HCT116 (cell line): ENCODE results near the gene MYO5C. TPM values are rescaled to one million over a fixed set of nuclear protein-coding genes. Genes with fewer than 3 reads are reported as not detected.

Experiments
- ATAC-seq: fragments of 200-7000 bp; cut with Tn5 transposase; 2 replicates; pipeline ENCODE4 v1.9.1; 2020; ENCODE audit warnings: mild to moderate bottlenecking, moderate library complexity
- BruUV-seq: library from RNA; stranded (reverse); fragments of 400-500 nt; replicated peaks from 2 replicates; lab custom pipeline; 2021; lab: Mats Ljungman, UMichigan
- CTCF ChIA-PET: fragments of 300-600 bp; sonication (Branson Sonifier 250); formaldehyde crosslinking; loops from one replicate; lab custom pipeline; 2021; ENCODE audit warnings: antibody characterized with exemption; lab: Charles Lee
- POLR2A ChIA-PET: fragments of 300-600, 350-600 bp; sonication (Branson Sonifier 250); formaldehyde crosslinking; loops from one replicate; lab custom pipeline; 2021; ENCODE audit warnings: antibody characterized with exemption; lab: Charles Lee
- RAD21 ChIA-PET, 2 experiments: fragments of 300-600 bp; sonication (Branson Sonifier 250); formaldehyde crosslinking; loops; one replicate each; lab custom pipeline; 2023; ENCODE audit warnings: low total read pairs in 2 of 2; ENCODE audit not compliant: uncharacterized antibody in 2 of 2, unreplicated experiment in 2 of 2, low non-redundant PET in 1 of 2; lab: Charles Lee
- DNase-seq: peaks from one replicate; pipeline ENCODE4 v3.0.0-alpha.2; 2010; ENCODE audit warnings: low read depth, low spot score
- H2AFZ ChIP-seq: fragments of 200-600 bp; shearing (Covaris generic), sonication (generic); 2 replicates; pipeline ENCODE4 v1.6.1; 2017; ENCODE audit warnings: low read depth, mixed run types, mixed read lengths, antibody characterized with exemption, low read length; ENCODE audit not compliant: poor library complexity, severe bottlenecking
- H3K27ac ChIP-seq: 2 replicates; pipeline ENCODE4 v1.5.1; 2012; ENCODE audit warnings: low read depth, low read length
- H3K27me3 ChIP-seq: fragments of 200-600 bp; sonication (generic); 2 replicates; pipeline ENCODE4 v1.6.1; 2016; ENCODE audit warnings: mixed run types, low read length, mixed read lengths; ENCODE audit not compliant: insufficient read depth
- H3K36me3 ChIP-seq, 2 experiments: fragments of 200-500 bp in 1 of 2; fragments of 200-600 bp in 1 of 2; sonication (Bioruptor generic) in 1 of 2; sonication (generic) in 1 of 2; 2 replicates each; pipeline versions ENCODE4 v1.5.1 to v1.6.1; 2014 to 2016; ENCODE audit warnings: low read length in 2 of 2, inconsistent platforms in 1 of 2, mixed read lengths in 1 of 2, mixed run types in 1 of 2; ENCODE audit not compliant: insufficient read depth in 2 of 2, control insufficient read depth in 1 of 2
- H3K4me1 ChIP-seq, 2 experiments: fragments of 200-600 bp in 1 of 2; sonication (generic) in 1 of 2; 2 replicates each; pipeline versions ENCODE4 v1.5.1 to v1.6.1; 2012 to 2017; ENCODE audit warnings: low read length in 2 of 2, inconsistent platforms in 1 of 2, mild to moderate bottlenecking in 1 of 2, mixed read lengths in 1 of 2, mixed run types in 1 of 2, moderate library complexity in 1 of 2; ENCODE audit not compliant: insufficient read depth in 2 of 2, control insufficient read depth in 1 of 2
- H3K4me2 ChIP-seq: fragments of 200-600 bp; sonication (generic); 2 replicates; pipeline ENCODE4 v1.6.1; 2017; ENCODE audit warnings: mixed run types, low read length, mixed read lengths
- H3K4me3 ChIP-seq, 2 experiments: fragments of 200-600 bp in 1 of 2; sonication (generic) in 1 of 2; replicated peaks in 1 of 2; 2 replicates each; pipeline ENCODE4 v1.5.1; 2011 to 2016; ENCODE audit warnings: low read length in 2 of 2, control low read depth in 1 of 2, low read depth in 1 of 2, mild to moderate bottlenecking in 1 of 2, mixed read lengths in 1 of 2, mixed run types in 1 of 2
- H3K79me2 ChIP-seq: fragments of 200-600 bp; sonication (generic); 2 replicates; pipeline ENCODE4 v1.6.1; 2017; ENCODE audit warnings: mild to moderate bottlenecking, mixed run types, low read length, moderate library complexity, mixed read lengths; ENCODE audit not compliant: insufficient read depth
- H3K9ac ChIP-seq: fragments of 200-600 bp; sonication (generic); 2 replicates; pipeline ENCODE4 v1.6.1; 2016; ENCODE audit warnings: low read length, mixed read lengths
- H3K9me2 ChIP-seq: fragments of 200-600 bp; sonication (generic), shearing (Covaris generic); 2 replicates; pipeline ENCODE4 v1.6.1; 2017; ENCODE audit warnings: mixed run types, mild to moderate bottlenecking, moderate library complexity; ENCODE audit not compliant: insufficient read depth
- H3K9me3 ChIP-seq, 2 experiments: fragments of 200-500 bp in 1 of 2; fragments of 200-600 bp in 1 of 2; sonication (Bioruptor generic) in 1 of 2; sonication (generic) in 1 of 2; 2 replicates each; pipeline ENCODE4 v1.6.1; 2014 to 2017; ENCODE audit warnings: low read length in 2 of 2, mixed read lengths in 2 of 2, inconsistent platforms in 1 of 2, low read depth in 1 of 2, mild to moderate bottlenecking in 1 of 2, mixed run types in 1 of 2, moderate library complexity in 1 of 2; ENCODE audit not compliant: control insufficient read depth in 1 of 2, insufficient read depth in 1 of 2
- H4K20me1 ChIP-seq: fragments of 200-600 bp; sonication (generic), shearing (Covaris generic); 2 replicates; pipeline ENCODE4 v1.6.1; 2017; ENCODE audit warnings: mixed run types, mild to moderate bottlenecking, moderate library complexity; ENCODE audit not compliant: insufficient read depth
- CEBPB ChIP-seq: IDR thresholded peaks from 2 replicates; pipeline ENCODE4 v1.6.1; 2012; ENCODE audit warnings: low read depth
- CTCF ChIP-seq, 3 experiments: fragments of 200-600 bp in 1 of 3; sonication (generic) in 1 of 3; IDR thresholded peaks in 2 of 3; conservative IDR thresholded peaks in 1 of 3; 2 replicates each; pipeline ENCODE4 v1.5.1; 2012 to 2017; ENCODE audit warnings: low read depth in 2 of 3, low read length in 2 of 3, antibody characterized with exemption in 1 of 3, borderline replicate concordance in 1 of 3, control low read depth in 1 of 3, mild to moderate bottlenecking in 1 of 3, mixed read lengths in 1 of 3, mixed run types in 1 of 3, moderate library complexity in 1 of 3; ENCODE audit not compliant: insufficient read depth in 1 of 3
- ELF1 ChIP-seq: IDR thresholded peaks from 2 replicates; pipeline ENCODE4 v1.6.1; 2012; ENCODE audit warnings: low read depth, borderline replicate concordance
- JUND ChIP-seq: IDR thresholded peaks from 2 replicates; pipeline ENCODE4 v1.6.1; 2012
- RAD21 ChIP-seq: IDR thresholded peaks from 2 replicates; pipeline ENCODE4 v1.6.1; 2012; ENCODE audit warnings: low read depth, mild to moderate bottlenecking
- intact Hi-C: fragments of 100-400 bp; cut with micrococcal nuclease; formaldehyde crosslinking; loops from 2 replicates; pipeline ENCODE4 v1.10.0; 2022
- total RNA-seq: library from RNA; stranded (reverse); gene quantifications from one replicate; pipeline ENCODE4 v1.2.1, GENCODE V29; 2021; ENCODE audit not compliant: unreplicated experiment
- TF ChIP-seq, protein P1 (sequence below): IDR thresholded peaks from 2 replicates; pipeline ENCODE4 v1.6.1; 2012

MYO5C gene
- total RNA-seq, 1 experiment from 2014 or later: 34.0 TPM

DNA sequence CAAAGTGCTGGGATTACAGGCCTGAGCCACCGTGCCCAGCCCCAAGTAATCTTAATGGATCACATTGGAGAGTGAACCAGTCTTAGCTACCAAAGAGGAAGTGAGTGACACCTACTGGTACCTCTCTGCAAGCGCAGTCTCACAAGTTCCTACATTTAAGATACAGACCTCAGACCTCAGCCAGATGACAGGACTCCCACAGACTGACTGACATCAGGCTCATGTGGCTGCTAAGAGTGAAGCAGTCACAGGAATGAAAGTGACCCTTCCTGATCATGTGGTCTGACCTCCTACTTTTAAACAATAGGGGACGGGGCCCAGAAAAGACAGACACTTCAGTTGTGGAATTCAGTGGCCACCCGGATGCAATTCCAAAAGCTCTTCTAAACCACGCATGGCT lies 68.1 kb downstream of the MYO5C start:
- H3K4me3 ChIP-seq: no peak overlapping the region
- no peak overlapping the region for H3K27ac ChIP-seq
- ChIA-PET POLR2A (no interaction called here), CTCF (interaction anchor here (0.6 to 2.3 kb wide), 18 partner anchors 8 to 577 kb away, joined by 3 to 12 read pairs (median 4); no protein-coding TSS in a partner anchor), RAD21 (no interaction called here)
- H3K9ac ChIP-seq: no peak overlapping the region
- no peak overlapping the region for H3K4me2 ChIP-seq
- H3K79me2 ChIP-seq: no peaks in the 10 kb centered on the region
- no peaks in the 10 kb centered on the region for H3K9me3 ChIP-seq
- no peaks in the 10 kb centered on the region for H3K27me3 ChIP-seq
- intact Hi-C loops: no loop called here
- no peak overlapping the region for H2AFZ ChIP-seq
- H4K20me1 ChIP-seq: no peaks in the 10 kb centered on the region
- DNase-seq (peak; percentile 67), ATAC-seq (peak; percentile 97)
- TF ChIP-seq RAD21: peak; percentile 43
- TF ChIP-seq CTCF (IDR thresholded peaks at IDR 0.05 in 2 of 3, conservative IDR thresholded peaks at IDR 0.05 in 1 of 3; ENCODE audit: borderline replicate concordance in 1 of 3, insufficient read depth in 1 of 3, low read depth in 2 of 3, low read length in 2 of 3): peak; percentile 35 to 78 (median 67); a peak in 5 of 6 replicates
- TF ChIP-seq ELF1: no peak
- peaks cover 4 to 10% of the 10 kb centered on the region in 2 experiments; a peak in 3 of 4 replicates for H3K4me1 ChIP-seq
- H3K9me2 ChIP-seq: no peaks in the 10 kb centered on the region
- no TSS peak for BruUV-seq
- H3K36me3 ChIP-seq: peaks cover 33 to 34% of the 10 kb centered on the region in 2 experiments

DNA sequence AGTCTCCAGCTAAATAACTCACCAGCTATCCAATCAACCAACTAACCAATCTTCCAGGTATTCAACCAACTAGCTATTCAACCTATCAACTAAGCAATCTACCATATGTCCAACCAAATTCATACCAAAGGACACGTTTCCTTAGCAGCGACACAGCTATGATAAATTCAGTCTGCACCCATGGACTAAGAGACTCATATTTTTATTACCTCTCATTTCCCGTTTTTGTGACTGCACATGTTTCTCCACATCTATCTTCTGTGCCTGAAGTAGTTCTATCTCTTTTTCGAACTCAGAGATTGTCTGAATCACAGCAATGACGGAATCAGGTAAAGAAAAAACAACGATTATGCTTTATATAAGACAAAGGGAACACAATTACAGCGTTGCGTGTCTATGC lies 70.4 kb downstream of the MYO5C start:
- no peak for ATAC-seq
- H3K9me3 ChIP-seq: no peaks in the 10 kb centered on the region
- H3K27ac ChIP-seq: no peak overlapping the region
- H3K27me3 ChIP-seq: no peaks in the 10 kb centered on the region
- no peak overlapping the region for H3K9ac ChIP-seq
- ChIA-PET CTCF (interaction anchor here (0.9 to 1.5 kb wide), 2 partner anchors 8 to 17 kb away, joined by 4 to 5 read pairs; no protein-coding TSS in a partner anchor), POLR2A (no interaction called here)
- intact Hi-C loops: no loop called here
- H4K20me1 ChIP-seq: no peaks in the 10 kb centered on the region
- BruUV-seq: no TSS peak
- TF ChIP-seq CEBPB (no peak), JUND (no peak), ELF1 (no peak)
- TF ChIP-seq, protein P1, sequence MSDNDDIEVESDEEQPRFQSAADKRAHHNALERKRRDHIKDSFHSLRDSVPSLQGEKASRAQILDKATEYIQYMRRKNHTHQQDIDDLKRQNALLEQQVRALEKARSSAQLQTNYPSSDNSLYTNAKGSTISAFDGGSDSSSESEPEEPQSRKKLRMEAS: no peak
- TF ChIP-seq, all 23 proteins: peak for 0
- no peak overlapping the region for H3K4me3 ChIP-seq
- H3K36me3 ChIP-seq: peaks cover 33 to 40% of the 10 kb centered on the region in 2 experiments
- no peaks in the 10 kb centered on the region for H3K9me2 ChIP-seq
- H2AFZ ChIP-seq: no peak overlapping the region
- RAD21 ChIA-PET: no interaction called here
- no peak overlapping the region for H3K4me2 ChIP-seq
- DNase-seq: no peak
- no peaks in the 10 kb centered on the region for H3K79me2 ChIP-seq
- peaks cover 4 to 10% of the 10 kb centered on the region in 2 experiments; a peak in 3 of 4 replicates for H3K4me1 ChIP-seq
